Suprapubic skin (tissue), 4 donors: Measurements from ENCODE around the gene FAM118A.

Source experiments
- CTCF ChIP-seq, 2 donors: fragments of 200-600 bp in 1 of 2; fragments of 450-650 bp in 1 of 2; sonication (generic) in 1 of 2; IDR thresholded peaks; one replicate each; pipeline ENCODE4 v1.5.1; 2016 to 2019; ENCODE audit warnings: antibody characterized with exemption in 2 of 2, mild to moderate bottlenecking in 1 of 2, moderate library complexity in 1 of 2
- EP300 ChIP-seq: sonication (generic); formaldehyde crosslinking; IDR thresholded peaks from one replicate; pipeline ENCODE4 v1.6.1; 2017; ENCODE audit warnings: antibody characterized with exemption
- POLR2A ChIP-seq, 2 donors: fragments of 450-650 bp; IDR thresholded peaks; one replicate each; pipeline ENCODE4 v1.6.1; 2017; ENCODE audit warnings: antibody characterized with exemption in 2 of 2, mild to moderate bottlenecking in 2 of 2, moderate library complexity in 2 of 2
- POLR2AphosphoS5 ChIP-seq, 3 donors: sonication (generic); formaldehyde crosslinking; IDR thresholded peaks; one replicate each; pipeline ENCODE4 v1.6.1; 2017; ENCODE audit warnings: antibody characterized with exemption in 3 of 3

- TF ChIP-seq CTCF (IDR thresholded peaks at IDR 0.05) (no peak), POLR2A (IDR thresholded peaks at IDR 0.05) (no peak), POLR2AphosphoS5 (IDR thresholded peaks at IDR 0.05) (no peak), EP300 (no peak)
Observed at GRCh38 chr22:45320357-45320976, 10.7 kb downstream of the FAM118A start.
